Calu3 (cell line): Measurements from ENCODE around the gene SYNM. TPM values are rescaled to one million over a fixed set of nuclear protein-coding genes. Genes with fewer than 3 reads are reported as not detected.

Experiments
- BruUV-seq: library from RNA; stranded (reverse); fragments of 400-500 nt; replicated peaks from 2 replicates; lab custom pipeline; 2021; lab: Mats Ljungman, UMichigan
- CTCF ChIA-PET: fragments of 300-600 bp; sonication (Branson Sonifier 250); formaldehyde crosslinking; loops from one replicate; lab custom pipeline; 2022; ENCODE audit warnings: antibody characterized with exemption; lab: Charles Lee
- DNase-seq: peaks from one replicate; pipeline ENCODE4 v3.0.0; 2022
- H3K27ac Mint-ChIP-seq: one replicate; pipeline ENCODE4 v1.8.0; 2022; ENCODE audit warnings: mixed read lengths; ENCODE audit not compliant: unreplicated experiment
- H3K27me3 Mint-ChIP-seq: one replicate; pipeline ENCODE4 v1.8.0; 2022; ENCODE audit warnings: mixed read lengths; ENCODE audit not compliant: unreplicated experiment
- H3K36me3 Mint-ChIP-seq: one replicate; pipeline ENCODE4 v1.8.0; 2022; ENCODE audit warnings: mild to moderate bottlenecking, moderate library complexity, mixed read lengths; ENCODE audit not compliant: insufficient read depth, unreplicated experiment
- H3K4me1 Mint-ChIP-seq: one replicate; pipeline ENCODE4 v1.8.0; 2022; ENCODE audit warnings: mild to moderate bottlenecking, low read depth, mixed read lengths; ENCODE audit not compliant: unreplicated experiment
- H3K4me3 Mint-ChIP-seq: one replicate; pipeline ENCODE4 v1.8.0; 2022; ENCODE audit warnings: mild to moderate bottlenecking, low read depth, moderate library complexity, mixed read lengths; ENCODE audit not compliant: unreplicated experiment
- H3K9me3 Mint-ChIP-seq: one replicate; pipeline ENCODE4 v1.8.0; 2022; ENCODE audit warnings: low read depth, mixed read lengths; ENCODE audit not compliant: unreplicated experiment
- CTCF ChIP-seq: fragments of 200-600 bp; IDR thresholded peaks from one replicate; pipeline ENCODE4 v1.8.0; 2022; ENCODE audit warnings: antibody characterized with exemption; ENCODE audit not compliant: unreplicated experiment
- intact Hi-C: fragments of 100-400 bp; cut with micrococcal nuclease; formaldehyde crosslinking; loops from one replicate; pipeline ENCODE4 v1.10.0; 2022; ENCODE audit not compliant: unreplicated experiment
- total RNA-seq: library from RNA; stranded (reverse); gene quantifications from 2 replicates; pipeline ENCODE4 v1.2.3, GENCODE V29; 2022

Gene SYNM
- total RNA-seq, 1 experiment from 2014 or later: 7.8 TPM

GRCh38 chr15:99097441-99098410, 7.2 kb upstream of the SYNM start:
- no peaks in the 10 kb centered on the region for H3K36me3 Mint-ChIP-seq
- H3K4me1 Mint-ChIP-seq: peaks cover 8% of the 10 kb centered on the region
- no peaks in the 10 kb centered on the region for H3K9me3 Mint-ChIP-seq
- no peak for TF ChIP-seq CTCF
- H3K4me3 Mint-ChIP-seq: no peak overlapping the region
- CTCF ChIA-PET: interaction anchor here (0.5 kb wide), 1 partner anchor 192 kb away, joined by 6 read pairs; no protein-coding TSS in a partner anchor
- no peak for DNase-seq
- peaks cover 84% of the 10 kb centered on the region for H3K27me3 Mint-ChIP-seq
- H3K27ac Mint-ChIP-seq: no peak overlapping the region
- no TSS peak for BruUV-seq
- intact Hi-C loops: no loop called here

GRCh38 chr15:99098426-99098825, 6.5 kb upstream of the SYNM start:
- CTCF ChIA-PET: interaction anchor here (0.6 kb wide), 1 partner anchor 1344 kb away, joined by 4 read pairs; no protein-coding TSS in a partner anchor
- BruUV-seq: no TSS peak
- no peak overlapping the region for H3K27ac Mint-ChIP-seq
- no peak for DNase-seq
- intact Hi-C loops: no loop called here
- H3K36me3 Mint-ChIP-seq: no peaks in the 10 kb centered on the region
- no peaks in the 10 kb centered on the region for H3K9me3 Mint-ChIP-seq
- peaks cover 8% of the 10 kb centered on the region for H3K4me1 Mint-ChIP-seq
- no peak overlapping the region for H3K4me3 Mint-ChIP-seq
- peaks cover 91% of the 10 kb centered on the region for H3K27me3 Mint-ChIP-seq
- no peak for TF ChIP-seq CTCF

GRCh38 chr15:99098991-99099390, 5.9 kb upstream of the SYNM start:
- no peaks in the 10 kb centered on the region for H3K36me3 Mint-ChIP-seq
- H3K4me3 Mint-ChIP-seq: no peak overlapping the region
- peaks cover 91% of the 10 kb centered on the region for H3K27me3 Mint-ChIP-seq
- CTCF ChIA-PET: interaction anchor here (0.6 kb wide), 1 partner anchor 1345 kb away, joined by 4 read pairs; no protein-coding TSS in a partner anchor
- no peak for TF ChIP-seq CTCF
- peaks cover 8% of the 10 kb centered on the region for H3K4me1 Mint-ChIP-seq
- no TSS peak for BruUV-seq
- H3K9me3 Mint-ChIP-seq: no peaks in the 10 kb centered on the region
- no peak for DNase-seq
- H3K27ac Mint-ChIP-seq: no peak overlapping the region
- intact Hi-C loops: no loop called here

- no peak overlapping the region for H3K27ac Mint-ChIP-seq
- no TSS peak for BruUV-seq
- CTCF ChIA-PET: interaction anchor here (1.1 to 1.8 kb wide), 2 partner anchors 57 to 114 kb away, joined by 3 to 13 read pairs; no protein-coding TSS in a partner anchor
Measured at GRCh38 chr15:99099661-99100060, 5.2 kb upstream of the SYNM start.

More at GRCh38 chr15:99099661-99100060, 5.2 kb upstream of the SYNM start:
- peak overlapping the region; percentile 63 for H3K4me3 Mint-ChIP-seq
- no peak for DNase-seq
- intact Hi-C loops: loop anchor here (1.0 kb wide), 1 partner anchor 114 kb away; no protein-coding TSS in a partner anchor
- TF ChIP-seq CTCF: no peak
- H3K27me3 Mint-ChIP-seq: peaks cover 85% of the 10 kb centered on the region
- H3K36me3 Mint-ChIP-seq: peaks cover under 1% of the 10 kb centered on the region
- peaks cover 8% of the 10 kb centered on the region for H3K4me1 Mint-ChIP-seq
- no peaks in the 10 kb centered on the region for H3K9me3 Mint-ChIP-seq
